Measurements from ENCODE around the gene C7orf57.
A peak's percentile ranks its signal among the peaks of the same experiment; 100 is the strongest.
"Not testable (repeated sequence)": the region's sequence is repeated elsewhere in the genome, so short reads cannot be mapped to it uniquely, and the experiment has no call there.

C7orf57 gene

GRCh38 chr7:48035301-48035966 lies at the start of gene C7orf57:
Gene C7orf57, plus strand, starts transcription at chr7:48035543. Its CDS starts 766 bp downstream, at chr7:48036309.
- DNase-seq, result peak; percentile 77 to 83

- no peak for DNase-seq
These were observed 46.6 kb upstream of the C7orf57 start for GRCh38 chr7:47988496-47989386.

GRCh38 chr7:47989607-47990400 lies 45.5 kb upstream of the C7orf57 start:
- not testable (repeated sequence) for DNase-seq

GRCh38 chr7:47990592-47990991 lies 44.8 kb upstream of the C7orf57 start:
- DNase-seq, result no peak

GRCh38 chr7:47991270-47991669 lies 44.1 kb upstream of the C7orf57 start:
- no peak for DNase-seq

GRCh38 chr7:47991741-47992311 lies 43.5 kb upstream of the C7orf57 start:
- DNase-seq, result peak; percentile 77 to 82

- no peak for DNase-seq
These were observed 42.9 kb upstream of the C7orf57 start for GRCh38 chr7:47992446-47992845.

GRCh38 chr7:47999413-47999812 lies 35.9 kb upstream of the C7orf57 start:
- no peak for DNase-seq

GRCh38 chr7:48000164-48000563 lies 35.2 kb upstream of the C7orf57 start:
- DNase-seq, result not testable (repeated sequence)

GRCh38 chr7:48004032-48004431 lies 31.3 kb upstream of the C7orf57 start:
- no peak for DNase-seq

- no peak for DNase-seq
These were observed 30.7 kb upstream of the C7orf57 start for GRCh38 chr7:48004638-48005037.

- no peak for DNase-seq
These were observed 28.5 kb upstream of the C7orf57 start for GRCh38 chr7:48006866-48007265.

GRCh38 chr7:48009257-48009656 lies 26.1 kb upstream of the C7orf57 start:
- no peak for DNase-seq

- no peak for DNase-seq
These were observed 25.4 kb upstream of the C7orf57 start for GRCh38 chr7:48009954-48010353.

- no peak for DNase-seq
These were observed 24.0 kb upstream of the C7orf57 start for GRCh38 chr7:48011323-48011722.

GRCh38 chr7:48011951-48012350 lies 23.4 kb upstream of the C7orf57 start:
- no peak for DNase-seq

- no peak for DNase-seq
These were observed 18.7 kb upstream of the C7orf57 start for GRCh38 chr7:48016641-48017040.

- DNase-seq, result no peak
These were observed 17.7 kb upstream of the C7orf57 start for GRCh38 chr7:48017674-48018073.

GRCh38 chr7:48025624-48026023 lies 9.7 kb upstream of the C7orf57 start:
- DNase-seq, result no peak

GRCh38 chr7:48028938-48029337 lies 6.4 kb upstream of the C7orf57 start, which contains the start of gene SUN3:
Gene SUN3, minus strand, starts transcription at chr7:48029107. Its CDS starts 169 bp downstream, at chr7:48028938.
- no peak for DNase-seq

- no peak for DNase-seq
These were observed 4.2 kb upstream of the C7orf57 start for GRCh38 chr7:48031111-48031510.

GRCh38 chr7:48033922-48034321 lies 1.4 kb upstream of the C7orf57 start:
- DNase-seq, result no peak

- DNase-seq, result no peak
These were observed 680 bp downstream of the C7orf57 start for GRCh38 chr7:48035967-48036478.

Data from stimulated activated CD4-positive, alpha-beta T cell treated with anti-CD3 and anti-CD28 coated beads, Interleukin-4, amount 100 ng/mL, for 4 hours (primary cell).